ENCODE measurements around the gene ULK4.

ULK4 gene

GRCh38 chr3:41267975-41268640 lies 693.8 kb downstream of the ULK4 start:
- no peaks in the 10 kb centered on the region for H3K27me3 ChIP-seq (ENCODE audit: control insufficient read depth, low read length)
- H3K4me3 ChIP-seq (ENCODE audit: low read length): no peak overlapping the region
- no peaks in the 10 kb centered on the region for H3K9me2 ChIP-seq (replicated peaks; ENCODE audit: control insufficient read depth, low read length)
- no peaks in the 10 kb centered on the region for H3F3A ChIP-seq (ENCODE audit: control insufficient read depth, insufficient read depth)
- H4K20me1 ChIP-seq (ENCODE audit: control insufficient read depth, insufficient read depth, low read depth, low read length): no peaks in the 10 kb centered on the region
- H3K27ac ChIP-seq (ENCODE audit: low read depth, low read length): no peak overlapping the region
- H3K9me3 ChIP-seq (ENCODE audit: control insufficient read depth, insufficient read depth, low read length): no peaks in the 10 kb centered on the region
- no peaks in the 10 kb centered on the region for H3K36me3 ChIP-seq (ENCODE audit: control insufficient read depth, low read length)
- no peak overlapping the region for H3K4me2 ChIP-seq (ENCODE audit: low read length)
- H3K4me1 ChIP-seq (ENCODE audit: control insufficient read depth, low read length): no peaks in the 10 kb centered on the region
- TF ChIP-seq EZH2phosphoT487 (IDR thresholded peaks at IDR 0.05; ENCODE audit: borderline replicate concordance, low read length) (no peak), CTCF (IDR thresholded peaks at IDR 0.05; ENCODE audit: low read depth, low read length, poor library complexity, severe bottlenecking) (no peak)
- no peaks in the 10 kb centered on the region for H3K79me2 ChIP-seq (ENCODE audit: control insufficient read depth, low read length)

GRCh38 chr3:41265823-41266273 lies 696.1 kb downstream of the ULK4 start:
- Histone ChIP-seq H3F3A (ENCODE audit: control insufficient read depth, insufficient read depth) (no peaks in the 10 kb centered on the region), H3K4me3 (ENCODE audit: low read length) (no peak overlapping the region), H4K20me1 (ENCODE audit: control insufficient read depth, insufficient read depth, low read depth, low read length) (no peaks in the 10 kb centered on the region), H3K4me2 (ENCODE audit: low read length) (no peak overlapping the region), H3K9me3 (ENCODE audit: control insufficient read depth, insufficient read depth, low read length) (no peaks in the 10 kb centered on the region), H3K36me3 (ENCODE audit: control insufficient read depth, low read length) (no peaks in the 10 kb centered on the region), H3K27me3 (ENCODE audit: control insufficient read depth, low read length) (no peaks in the 10 kb centered on the region), H3K4me1 (ENCODE audit: control insufficient read depth, low read length) (no peaks in the 10 kb centered on the region), H3K79me2 (ENCODE audit: control insufficient read depth, low read length) (no peaks in the 10 kb centered on the region), H3K9me2 (replicated peaks; ENCODE audit: control insufficient read depth, low read length) (no peaks in the 10 kb centered on the region), H3K27ac (ENCODE audit: low read depth, low read length) (no peak overlapping the region)
- no peak for TF ChIP-seq CTCF (IDR thresholded peaks at IDR 0.05; ENCODE audit: low read depth, low read length, poor library complexity, severe bottlenecking)
- no peak for TF ChIP-seq EZH2phosphoT487 (IDR thresholded peaks at IDR 0.05; ENCODE audit: borderline replicate concordance, low read length)

GRCh38 chr3:41265011-41265545 lies 696.8 kb downstream of the ULK4 start:
- H4K20me1 ChIP-seq (ENCODE audit: control insufficient read depth, insufficient read depth, low read depth, low read length): no peaks in the 10 kb centered on the region
- no peak overlapping the region for H3K4me3 ChIP-seq (ENCODE audit: low read length)
- H3K9me2 ChIP-seq (replicated peaks; ENCODE audit: control insufficient read depth, low read length): no peaks in the 10 kb centered on the region
- H3K27ac ChIP-seq (ENCODE audit: low read depth, low read length): no peak overlapping the region
- H3K4me1 ChIP-seq (ENCODE audit: control insufficient read depth, low read length): no peaks in the 10 kb centered on the region
- no peak for TF ChIP-seq CTCF (IDR thresholded peaks at IDR 0.05; ENCODE audit: low read depth, low read length, poor library complexity, severe bottlenecking)
- TF ChIP-seq EZH2phosphoT487 (IDR thresholded peaks at IDR 0.05; ENCODE audit: borderline replicate concordance, low read length): no peak
- no peaks in the 10 kb centered on the region for H3K9me3 ChIP-seq (ENCODE audit: control insufficient read depth, insufficient read depth, low read length)
- no peaks in the 10 kb centered on the region for H3K79me2 ChIP-seq (ENCODE audit: control insufficient read depth, low read length)
- no peaks in the 10 kb centered on the region for H3F3A ChIP-seq (ENCODE audit: control insufficient read depth, insufficient read depth)
- H3K4me2 ChIP-seq (ENCODE audit: low read length): no peak overlapping the region
- no peaks in the 10 kb centered on the region for H3K36me3 ChIP-seq (ENCODE audit: control insufficient read depth, low read length)
- no peaks in the 10 kb centered on the region for H3K27me3 ChIP-seq (ENCODE audit: control insufficient read depth, low read length)

Measured in DOHH2 (cell line).